ENCODE data around the gene MTPN. TPM values are rescaled to one million over a fixed set of nuclear protein-coding genes. Genes with fewer than 3 reads are reported as not detected.

Gene MTPN
- total RNA-seq, 4 donors from 2014 or later, result 76.6 to 80.2 (median 79.0) TPM

DNA sequence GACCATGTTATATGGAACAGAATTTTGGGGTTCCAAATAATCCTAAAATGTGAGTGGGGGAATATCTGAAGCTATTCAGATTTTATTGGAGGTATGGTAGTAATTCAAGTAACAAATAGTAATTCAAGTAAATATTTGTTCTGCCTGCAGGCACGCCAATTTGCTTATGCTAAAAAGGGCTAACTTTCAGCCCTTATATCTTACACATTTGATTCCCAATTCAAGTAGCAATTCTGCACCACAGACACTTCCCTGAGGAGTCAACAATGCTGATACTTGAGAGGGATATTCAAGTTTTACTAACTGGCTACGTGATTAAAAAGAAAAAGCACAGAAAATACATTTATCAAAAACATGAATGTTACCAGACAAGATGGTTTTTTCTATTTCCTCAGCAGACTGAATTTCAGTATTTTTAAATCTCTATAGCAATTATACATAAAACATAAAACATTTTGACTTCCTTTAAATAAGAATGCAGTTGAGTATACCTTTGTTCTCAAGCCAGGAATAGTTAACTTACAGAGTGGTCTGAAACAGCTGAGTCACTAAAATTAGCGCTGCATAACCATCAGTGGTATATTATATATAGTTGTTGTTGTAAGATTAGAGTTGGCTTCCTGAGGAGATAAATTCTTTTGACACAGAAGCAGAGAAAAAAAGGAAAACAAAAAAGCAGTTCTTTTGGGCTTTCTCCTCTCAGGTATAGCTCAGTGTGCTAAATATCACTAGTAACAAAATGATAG is 33.9 kb downstream of the MTPN start:
- Histone ChIP-seq H3K4me3 (no peak overlapping the region), H3K27me3 (no peaks in the 10 kb centered on the region), H3K27ac (no peak overlapping the region), H3K36me3 (peaks cover 0 to 7% of the 10 kb centered on the region in 2 donors), H3K9me3 (no peaks in the 10 kb centered on the region), H3K4me1 (peaks cover 0 to 8% (median 0%) of the 10 kb centered on the region in 3 donors)
- WGBS, 2 donors (ENCODE audit: low coverage in 1 of 2), result 86% methylated on average over 3 of the region's 3 CpGs
- TF ChIP-seq, protein P1, sequence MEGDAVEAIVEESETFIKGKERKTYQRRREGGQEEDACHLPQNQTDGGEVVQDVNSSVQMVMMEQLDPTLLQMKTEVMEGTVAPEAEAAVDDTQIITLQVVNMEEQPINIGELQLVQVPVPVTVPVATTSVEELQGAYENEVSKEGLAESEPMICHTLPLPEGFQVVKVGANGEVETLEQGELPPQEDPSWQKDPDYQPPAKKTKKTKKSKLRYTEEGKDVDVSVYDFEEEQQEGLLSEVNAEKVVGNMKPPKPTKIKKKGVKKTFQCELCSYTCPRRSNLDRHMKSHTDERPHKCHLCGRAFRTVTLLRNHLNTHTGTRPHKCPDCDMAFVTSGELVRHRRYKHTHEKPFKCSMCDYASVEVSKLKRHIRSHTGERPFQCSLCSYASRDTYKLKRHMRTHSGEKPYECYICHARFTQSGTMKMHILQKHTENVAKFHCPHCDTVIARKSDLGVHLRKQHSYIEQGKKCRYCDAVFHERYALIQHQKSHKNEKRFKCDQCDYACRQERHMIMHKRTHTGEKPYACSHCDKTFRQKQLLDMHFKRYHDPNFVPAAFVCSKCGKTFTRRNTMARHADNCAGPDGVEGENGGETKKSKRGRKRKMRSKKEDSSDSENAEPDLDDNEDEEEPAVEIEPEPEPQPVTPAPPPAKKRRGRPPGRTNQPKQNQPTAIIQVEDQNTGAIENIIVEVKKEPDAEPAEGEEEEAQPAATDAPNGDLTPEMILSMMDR (IDR thresholded peaks at IDR 0.05), result no peak
- no peak for TF ChIP-seq EP300 (IDR thresholded peaks at IDR 0.05)
- no peak for TF ChIP-seq POLR2AphosphoS5 (IDR thresholded peaks at IDR 0.05)
- TF ChIP-seq POLR2A (IDR thresholded peaks at IDR 0.05), result no peak
- no peak for ATAC-seq

DNA sequence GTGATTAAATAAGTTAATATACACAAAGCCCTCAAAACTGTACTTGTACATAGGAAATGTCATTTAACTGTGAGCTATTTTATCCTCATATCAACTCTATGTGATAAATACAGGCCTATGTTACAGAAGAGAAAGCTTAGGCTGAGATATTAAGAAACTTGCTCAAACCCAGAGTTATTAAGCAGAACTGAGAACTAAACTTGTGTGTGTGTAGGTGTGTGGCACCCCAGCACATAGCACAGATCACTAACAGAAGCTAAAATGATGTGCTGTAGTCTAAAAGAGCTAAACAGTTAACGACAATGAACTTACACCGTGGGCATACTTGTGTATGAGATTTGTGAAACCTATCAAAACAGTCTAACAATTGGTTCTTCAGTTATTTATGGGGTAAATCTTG is 34.5 kb downstream of the MTPN start:
- peaks cover 0 to 7% of the 10 kb centered on the region in 2 donors for H3K36me3 ChIP-seq
- no peak overlapping the region for H3K4me3 ChIP-seq
- TF ChIP-seq, protein P1 (IDR thresholded peaks at IDR 0.05), result no peak
- TF ChIP-seq POLR2A (IDR thresholded peaks at IDR 0.05), result no peak
- no peak for TF ChIP-seq POLR2AphosphoS5 (IDR thresholded peaks at IDR 0.05)
- TF ChIP-seq EP300 (IDR thresholded peaks at IDR 0.05), result no peak
- 96 to 100% methylated on average over 1 to 2 of the region's 2 CpGs for WGBS, 2 donors (ENCODE audit: low coverage in 1 of 2)
- no peaks in the 10 kb centered on the region for H3K9me3 ChIP-seq
- ATAC-seq, result no peak
- peaks cover 0 to 10% (median 0%) of the 10 kb centered on the region in 3 donors for H3K4me1 ChIP-seq
- no peak overlapping the region for H3K27ac ChIP-seq
- no peaks in the 10 kb centered on the region for H3K27me3 ChIP-seq

DNA sequence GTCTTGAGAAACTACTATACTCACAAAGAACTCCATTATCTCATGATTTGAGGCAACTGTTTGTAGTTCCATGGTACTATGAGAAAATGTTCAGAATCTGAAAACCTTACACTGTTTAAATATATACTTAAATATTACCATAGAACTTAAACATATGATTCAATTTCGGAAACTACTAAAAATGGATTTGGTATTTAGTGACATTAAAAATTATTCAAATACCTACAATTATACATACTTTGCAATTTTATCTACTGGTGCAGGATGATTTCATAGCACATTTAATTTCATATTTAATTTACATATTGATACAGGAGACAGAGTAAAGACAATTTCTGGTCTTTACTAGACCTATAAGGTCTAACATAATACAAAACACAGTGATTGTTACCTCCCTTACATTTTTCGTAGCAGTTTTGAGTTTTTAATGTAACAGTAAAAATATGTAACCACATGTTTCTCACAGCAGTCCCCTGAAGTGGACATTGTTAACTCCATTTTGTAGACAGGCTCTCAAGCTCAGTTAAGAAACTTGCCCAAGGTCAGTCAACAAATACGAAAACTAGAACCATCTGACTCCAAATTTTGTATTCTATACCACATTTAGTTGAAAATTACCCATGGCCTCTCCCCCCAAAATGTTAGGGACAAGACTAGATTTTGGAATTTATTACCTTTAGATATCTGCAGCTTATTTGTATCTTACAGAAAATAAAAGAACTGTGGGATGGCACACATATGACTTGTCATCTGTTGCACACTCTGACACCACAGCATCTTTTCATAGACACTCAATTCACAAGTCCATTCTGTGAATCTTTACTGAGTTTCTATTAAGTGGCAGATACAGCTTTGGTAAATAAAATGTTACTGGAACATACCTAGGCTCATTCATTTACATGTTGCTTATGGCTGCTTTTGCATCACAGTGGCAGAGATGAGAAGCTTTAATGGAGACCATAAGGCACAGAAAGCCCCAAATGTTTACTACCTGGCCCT is 36.8 kb downstream of the MTPN start:
- 87 to 97% methylated on average over 3 of the region's 3 CpGs for WGBS, 2 donors (ENCODE audit: low coverage in 1 of 2)
- Histone ChIP-seq H3K4me3 (no peak overlapping the region), H3K36me3 (no peaks in the 10 kb centered on the region), H3K27ac (no peak overlapping the region), H3K9me3 (no peaks in the 10 kb centered on the region), H3K4me1 (peaks cover 0 to 14% (median 0%) of the 10 kb centered on the region in 3 donors), H3K27me3 (no peaks in the 10 kb centered on the region)
- ATAC-seq, result no peak
- TF ChIP-seq POLR2A (IDR thresholded peaks at IDR 0.05) (no peak), POLR2AphosphoS5 (IDR thresholded peaks at IDR 0.05) (no peak), EP300 (IDR thresholded peaks at IDR 0.05) (no peak)
- TF ChIP-seq, protein P1 (IDR thresholded peaks at IDR 0.05), result no peak

DNA sequence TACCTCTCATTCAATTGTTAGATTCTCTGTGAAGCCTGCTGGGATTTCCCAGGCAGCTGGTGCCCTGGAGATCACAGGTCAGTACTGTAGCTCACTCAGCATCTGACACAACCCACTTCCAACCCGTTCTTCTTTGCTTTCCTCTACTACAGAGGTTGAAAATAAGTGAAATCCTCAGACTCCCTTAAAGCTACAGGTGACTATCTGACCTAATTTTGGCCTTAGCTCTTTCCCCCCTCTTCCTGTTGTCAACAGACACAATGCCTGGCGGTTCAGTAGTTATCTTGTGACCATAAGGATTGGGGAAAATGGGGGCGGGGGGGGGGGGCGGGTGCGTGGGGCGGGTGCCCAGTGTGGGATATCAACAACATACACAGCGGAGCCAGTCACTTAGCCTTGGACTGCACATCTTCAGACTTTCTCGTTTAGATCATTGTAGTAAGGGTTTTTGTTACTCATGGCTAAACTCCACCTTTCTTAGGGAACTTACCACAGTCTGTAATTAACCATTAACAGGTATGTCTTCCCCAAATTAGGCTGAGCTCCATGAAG is 37.8 kb downstream of the MTPN start:
- Histone ChIP-seq H3K9me3 (no peaks in the 10 kb centered on the region), H3K27me3 (no peaks in the 10 kb centered on the region), H3K4me1 (peaks cover 0 to 24% (median 0%) of the 10 kb centered on the region in 3 donors), H3K27ac (no peak overlapping the region), H3K4me3 (no peak overlapping the region), H3K36me3 (no peaks in the 10 kb centered on the region)
- no peak for ATAC-seq
- TF ChIP-seq POLR2AphosphoS5 (IDR thresholded peaks at IDR 0.05) (no peak), EP300 (IDR thresholded peaks at IDR 0.05) (no peak), POLR2A (IDR thresholded peaks at IDR 0.05) (no peak)
- TF ChIP-seq, protein P1 (IDR thresholded peaks at IDR 0.05), result no peak
- 53 to 58% methylated on average over 2 to 7 of the region's 8 CpGs for WGBS, 2 donors (ENCODE audit: low coverage in 1 of 2)

All from gastroesophageal sphincter (tissue), 4 donors.